SU-DHL-6 (cell line): ENCODE data around the gene NT5DC4.

Source experiments
- CTCF ChIP-seq: fragments of 200-600 bp; sonication (generic); IDR thresholded peaks from one replicate; pipeline ENCODE4 v1.5.1; 2017; ENCODE audit warnings: antibody characterized with exemption, mild to moderate bottlenecking, low read length, moderate library complexity; ENCODE audit not compliant: insufficient read depth, poor library complexity, severe bottlenecking
- EZH2phosphoT487 ChIP-seq: fragments of 200-600 bp; sonication (generic), shearing (Covaris generic); conservative IDR thresholded peaks from 2 replicates; pipeline ENCODE4 v1.6.1; 2018; ENCODE audit warnings: mild to moderate bottlenecking, antibody characterized with exemption, low read length, moderate library complexity, mixed read lengths

DNA sequence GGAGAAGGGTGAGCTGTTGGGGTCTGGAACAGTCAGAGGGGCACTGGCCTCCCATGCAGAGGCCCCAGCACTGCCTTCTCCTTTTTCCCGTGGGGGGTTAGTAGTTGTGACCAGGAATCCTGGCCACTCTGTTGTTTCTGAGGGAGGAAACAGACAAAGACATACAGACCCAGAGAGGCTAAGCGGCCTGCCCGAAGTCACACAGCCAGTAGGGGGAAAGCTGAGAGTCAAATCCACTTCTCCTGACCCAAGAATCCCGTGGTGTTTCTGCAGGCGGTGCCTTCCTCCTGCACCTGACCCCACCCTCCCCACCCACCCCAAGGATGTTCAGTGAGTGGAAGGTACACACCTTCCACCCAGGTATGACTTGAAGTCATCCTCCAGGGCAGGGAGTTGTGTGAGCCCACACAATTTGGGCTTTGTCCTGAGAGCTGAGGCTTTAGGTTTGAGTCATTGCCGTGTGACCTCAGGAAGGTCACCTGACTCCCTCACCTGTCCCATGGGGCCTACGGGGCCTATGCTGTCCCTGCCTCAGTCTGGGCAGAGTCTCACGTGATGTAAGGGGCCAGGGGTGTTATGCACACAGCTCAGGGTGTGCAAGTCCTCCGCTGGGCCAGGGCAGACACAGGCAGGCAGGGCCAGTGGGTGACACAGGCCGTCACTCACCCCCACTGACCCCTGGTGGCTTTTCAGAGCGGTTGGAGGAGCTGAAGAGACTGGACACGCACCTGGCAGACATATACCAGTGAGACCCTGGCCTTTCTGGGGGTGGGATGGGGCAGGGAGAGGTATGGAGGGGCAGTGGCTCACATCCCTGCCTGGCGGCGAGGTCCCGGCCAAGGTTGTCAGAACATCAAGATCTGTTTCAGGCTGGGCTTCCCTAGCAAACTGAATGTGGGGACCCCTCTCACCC, 5.0 kb downstream of the NT5DC4 start:
- TF ChIP-seq CTCF = no peak
- TF ChIP-seq EZH2phosphoT487 = no peak
